Uterus (tissue), 2 donors: ENCODE results near the gene LPGAT1.

ENCODE experiments used
- POLR2A ChIP-seq, 2 donors: fragments of 450-650 bp; IDR thresholded peaks; one replicate each; pipeline ENCODE4 v1.6.1; 2016; ENCODE audit warnings: antibody characterized with exemption in 2 of 2, mild to moderate bottlenecking in 1 of 2, moderate library complexity in 1 of 2
- TF ChIP-seq, protein P1 (sequence below), 4 experiments: fragments of 200-600 bp in 2 of 4; fragments of 450-650 bp in 2 of 4; sonication (generic) in 2 of 4; IDR thresholded peaks; one replicate each; pipeline ENCODE4 v1.5.1; 2016 to 2019; ENCODE audit warnings: antibody characterized with exemption in 4 of 4, mild to moderate bottlenecking in 2 of 4, moderate library complexity in 1 of 4

DNA sequence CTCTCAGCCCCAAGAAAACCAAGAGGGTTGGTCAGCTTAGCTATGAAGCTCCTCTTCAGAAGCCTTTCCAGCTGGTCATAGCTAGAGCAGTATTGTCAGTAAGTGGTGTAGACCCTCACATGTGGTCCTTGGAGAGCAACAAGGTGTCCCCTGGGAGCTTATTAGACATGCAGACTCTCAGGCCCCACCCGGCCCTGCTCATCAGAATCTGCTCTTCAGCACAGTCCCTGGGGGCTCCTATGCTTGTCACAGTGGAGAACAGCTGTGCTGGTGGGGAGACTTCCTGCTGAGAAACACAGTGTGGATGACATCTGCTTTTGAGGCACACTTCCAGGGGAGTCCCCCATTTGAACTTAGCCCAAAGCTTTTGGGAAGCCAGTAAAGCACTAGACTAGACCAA, 133.2 kb downstream of the LPGAT1 start:
- no peak for TF ChIP-seq POLR2A (IDR thresholded peaks at IDR 0.05)
- TF ChIP-seq, protein P1, sequence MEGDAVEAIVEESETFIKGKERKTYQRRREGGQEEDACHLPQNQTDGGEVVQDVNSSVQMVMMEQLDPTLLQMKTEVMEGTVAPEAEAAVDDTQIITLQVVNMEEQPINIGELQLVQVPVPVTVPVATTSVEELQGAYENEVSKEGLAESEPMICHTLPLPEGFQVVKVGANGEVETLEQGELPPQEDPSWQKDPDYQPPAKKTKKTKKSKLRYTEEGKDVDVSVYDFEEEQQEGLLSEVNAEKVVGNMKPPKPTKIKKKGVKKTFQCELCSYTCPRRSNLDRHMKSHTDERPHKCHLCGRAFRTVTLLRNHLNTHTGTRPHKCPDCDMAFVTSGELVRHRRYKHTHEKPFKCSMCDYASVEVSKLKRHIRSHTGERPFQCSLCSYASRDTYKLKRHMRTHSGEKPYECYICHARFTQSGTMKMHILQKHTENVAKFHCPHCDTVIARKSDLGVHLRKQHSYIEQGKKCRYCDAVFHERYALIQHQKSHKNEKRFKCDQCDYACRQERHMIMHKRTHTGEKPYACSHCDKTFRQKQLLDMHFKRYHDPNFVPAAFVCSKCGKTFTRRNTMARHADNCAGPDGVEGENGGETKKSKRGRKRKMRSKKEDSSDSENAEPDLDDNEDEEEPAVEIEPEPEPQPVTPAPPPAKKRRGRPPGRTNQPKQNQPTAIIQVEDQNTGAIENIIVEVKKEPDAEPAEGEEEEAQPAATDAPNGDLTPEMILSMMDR (IDR thresholded peaks at IDR 0.05) = no peak
